GM18508 (cell line): ENCODE measurements around the gene DOLPP1.

Experiments used
- ATAC-seq: cut with Tn5 transposase; IDR thresholded peaks from one replicate; pipeline ENCODE4 v1.9.1; 2021; ENCODE audit warnings: moderate number of reproducible peaks; ENCODE audit not compliant: insufficient read depth, unreplicated experiment

DOLPP1 gene

GRCh38 chr9:129063061-129063460 lies 17.9 kb upstream of the DOLPP1 start:
- ATAC-seq, result no peak

- ATAC-seq, result no peak
These were observed 16.4 kb upstream of the DOLPP1 start for GRCh38 chr9:129064499-129064908.

DNA sequence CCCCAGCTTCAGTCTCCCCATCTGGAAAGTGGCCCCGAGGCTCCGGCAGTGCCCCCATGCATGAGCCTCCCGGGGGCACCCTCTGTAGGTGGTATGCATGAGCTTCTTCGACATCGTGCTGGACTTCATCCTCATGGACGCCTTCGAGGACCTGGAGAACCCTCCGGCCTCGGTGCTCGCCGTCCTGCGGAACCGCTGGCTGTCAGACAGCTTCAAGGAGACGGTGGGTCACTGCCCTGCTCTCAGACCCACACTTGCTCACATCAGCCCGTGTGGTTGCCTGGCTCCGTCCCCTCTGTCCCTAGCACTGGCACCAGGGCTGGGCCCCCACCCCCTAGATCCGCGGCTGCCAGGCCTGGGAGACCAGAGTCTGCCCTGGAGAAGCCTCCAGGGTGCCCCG lies 12.8 kb upstream of the DOLPP1 start:
- ATAC-seq, result no peak

DNA sequence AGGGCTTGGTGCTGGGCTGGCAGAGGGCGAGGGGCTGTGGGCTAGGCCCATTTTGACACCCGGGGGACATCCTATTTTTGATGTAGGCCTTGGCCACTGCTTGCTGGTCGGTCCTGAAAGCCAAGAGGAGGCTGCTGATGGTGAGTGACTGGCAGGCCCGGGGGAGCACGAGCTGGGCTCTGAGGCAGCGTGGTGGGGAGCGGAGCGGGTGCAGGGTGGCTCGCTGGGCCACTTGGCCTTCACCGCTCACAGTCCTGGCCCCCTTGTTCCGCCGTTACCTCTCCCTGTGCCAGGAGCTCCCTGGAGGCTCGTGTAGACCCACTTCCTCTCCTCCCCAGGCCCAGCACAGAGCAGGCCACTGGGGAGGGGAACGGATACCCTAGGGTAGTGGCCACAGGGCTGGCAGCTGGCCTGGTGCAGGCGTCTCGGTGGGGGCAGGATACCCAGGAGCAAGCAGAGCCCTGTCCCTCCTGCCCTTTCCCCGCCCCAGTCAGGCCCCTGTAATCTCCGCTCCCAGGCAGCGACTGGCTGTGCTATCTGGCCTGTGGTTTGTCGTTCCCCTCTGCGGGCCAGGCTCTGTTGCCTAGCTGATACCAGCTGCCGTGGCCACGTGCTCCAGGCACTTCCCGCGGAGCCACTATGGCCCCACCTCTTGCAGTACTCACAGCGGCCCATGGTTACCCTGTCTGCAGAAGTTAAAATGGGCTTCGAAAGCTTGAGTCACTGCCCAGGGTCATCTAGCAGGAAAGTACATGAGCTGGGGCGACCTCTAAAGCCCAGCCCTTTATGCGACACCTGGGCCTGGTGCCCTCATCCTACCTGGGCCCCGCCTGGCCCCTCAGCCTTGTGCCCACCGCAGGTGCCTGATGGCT lies 11.7 kb upstream of the DOLPP1 start:
- no peak for ATAC-seq

DNA sequence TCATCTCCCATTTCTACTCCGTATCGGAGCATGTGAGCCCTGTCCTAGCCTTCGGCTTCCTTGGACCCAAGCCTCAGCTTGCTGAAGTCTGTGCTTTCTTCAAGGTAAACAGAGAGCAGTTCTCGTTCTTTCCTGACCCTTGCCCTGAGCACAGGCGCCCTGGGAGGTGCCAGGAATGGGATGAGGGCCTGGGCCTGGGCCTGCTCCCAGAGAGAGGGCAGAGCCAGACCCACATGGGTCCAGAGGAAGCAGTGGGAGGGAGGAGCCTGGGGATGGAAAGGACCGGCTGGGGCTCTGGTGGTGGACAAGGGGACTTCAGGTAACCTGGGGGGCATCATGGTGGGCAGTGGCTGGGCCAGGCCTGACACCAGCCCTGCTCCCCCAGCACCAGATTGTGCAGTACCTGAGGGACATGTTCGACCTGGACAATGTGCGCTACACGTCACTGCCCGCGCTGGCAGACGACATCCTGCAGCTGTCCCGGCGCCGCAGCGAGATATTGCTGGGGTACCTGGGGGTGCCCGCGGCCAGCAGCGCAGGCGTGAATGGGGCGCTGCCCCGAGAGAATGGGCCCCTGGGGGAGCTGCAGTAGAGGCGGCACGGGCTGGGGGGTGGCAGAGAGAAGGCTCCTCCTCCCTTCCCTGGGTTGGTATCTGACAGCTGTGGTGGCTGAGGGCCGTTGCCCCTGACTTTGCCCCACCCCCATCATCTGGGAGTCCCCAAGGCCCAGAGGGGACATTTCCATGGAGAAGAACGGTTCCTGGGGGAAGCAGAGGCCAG lies 10.9 kb upstream of the DOLPP1 start:
- no peak for ATAC-seq

GRCh38 chr9:129070696-129071525 lies 10.0 kb upstream of the DOLPP1 start:
- no peak for ATAC-seq

DNA sequence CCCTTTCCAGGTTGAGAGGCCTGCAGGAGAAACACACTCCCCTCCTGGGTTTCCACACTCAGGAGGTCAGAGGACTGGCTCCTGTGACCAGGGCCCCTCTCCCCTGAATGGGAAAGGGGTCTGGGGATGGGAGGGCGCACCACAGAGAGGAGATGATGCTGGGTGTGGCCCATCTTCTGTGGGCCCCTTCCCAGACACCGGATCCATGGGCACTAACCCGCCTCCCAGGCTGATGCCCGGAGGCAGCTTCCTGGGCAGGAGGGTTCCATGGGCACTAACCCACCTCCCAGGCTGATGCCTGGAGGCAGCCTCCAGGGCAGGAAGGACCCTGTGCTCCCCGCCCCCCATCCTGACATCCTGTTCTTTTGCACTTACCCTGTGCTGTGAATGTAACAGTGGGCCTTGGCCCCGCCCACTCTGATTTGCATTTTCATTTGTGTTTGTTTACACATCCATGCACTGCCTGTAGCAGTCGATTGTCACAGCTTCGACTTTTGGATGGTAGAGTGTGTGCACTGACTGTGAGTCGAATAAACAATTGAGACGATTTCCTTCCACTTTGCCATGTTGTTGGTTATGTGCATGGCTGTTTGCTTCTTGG lies 9.3 kb upstream of the DOLPP1 start:
- ATAC-seq, result no peak

DNA sequence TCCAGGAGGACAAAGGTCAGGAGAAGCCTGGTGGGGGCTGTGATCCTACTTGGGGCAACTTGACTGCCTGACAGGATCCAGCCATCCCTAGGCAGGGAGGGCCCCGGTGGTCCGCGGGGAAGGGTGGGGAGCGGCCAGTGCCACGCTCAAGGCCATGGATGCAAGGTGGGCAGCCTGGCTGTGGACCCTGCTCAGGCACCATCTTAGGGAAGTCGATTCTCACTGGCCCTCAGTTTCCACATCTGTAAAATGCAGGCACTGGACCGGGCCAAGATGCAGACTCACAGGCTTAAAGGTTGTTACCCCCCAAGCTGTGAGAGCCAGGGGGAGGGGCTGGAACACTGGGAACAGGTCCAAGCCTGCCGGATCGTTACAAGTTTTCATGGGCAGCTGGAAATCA lies 8.7 kb upstream of the DOLPP1 start:
- no peak for ATAC-seq

- no peak for ATAC-seq
These were observed 7.5 kb upstream of the DOLPP1 start for GRCh38 chr9:129073404-129073803.

DNA sequence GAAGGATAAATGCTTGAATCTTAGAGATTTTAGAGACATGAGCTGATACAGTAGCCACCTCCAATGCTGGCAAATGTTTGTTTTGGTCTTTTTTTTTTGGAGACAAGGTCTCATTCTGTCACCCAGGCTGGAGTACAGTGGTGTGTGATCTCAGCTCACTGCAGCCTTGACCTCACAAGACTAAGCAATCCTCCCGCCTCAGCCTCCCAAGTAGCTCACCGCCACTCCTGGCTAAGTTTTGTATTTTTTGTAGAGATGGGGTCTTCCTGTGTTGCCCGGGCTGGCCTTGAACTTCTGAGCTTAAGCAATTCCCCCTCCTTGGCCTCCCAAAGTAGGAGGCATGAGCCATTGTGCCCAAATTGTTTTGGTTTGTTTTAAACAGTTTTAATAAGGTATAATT lies 6.8 kb upstream of the DOLPP1 start:
- no peak for ATAC-seq

DNA sequence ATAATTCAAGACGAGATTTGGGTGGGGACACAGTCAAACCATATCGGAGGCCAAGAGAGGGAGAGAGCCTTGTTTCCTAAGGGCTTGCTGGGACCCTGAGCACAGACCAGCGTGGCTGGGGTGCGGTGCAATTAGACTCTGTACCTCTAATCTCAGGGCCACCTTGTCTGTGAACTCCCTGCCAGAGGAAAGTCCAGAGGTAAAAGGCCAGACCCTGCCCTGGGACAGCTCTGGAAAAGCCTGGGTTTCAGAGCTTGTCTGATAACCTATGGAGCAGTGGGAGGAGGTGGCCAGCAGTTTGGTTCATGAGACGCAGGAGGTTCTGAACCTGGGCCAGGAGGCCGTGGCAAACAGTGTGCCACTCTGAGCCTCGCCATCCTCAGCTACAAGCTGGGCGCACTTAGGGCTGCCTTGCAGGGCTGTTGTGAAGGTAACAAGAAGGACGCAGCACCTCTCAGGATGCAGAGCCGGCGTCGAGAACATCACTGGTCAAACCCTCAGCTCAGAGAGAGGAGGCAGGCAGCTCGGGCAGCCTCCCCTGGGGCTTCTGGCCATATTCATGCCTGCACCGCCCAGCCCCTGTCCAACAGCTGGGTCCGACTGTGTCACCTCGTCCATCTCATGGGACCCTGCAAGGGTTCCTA lies 4.8 kb upstream of the DOLPP1 start:
- ATAC-seq, result no peak

DNA sequence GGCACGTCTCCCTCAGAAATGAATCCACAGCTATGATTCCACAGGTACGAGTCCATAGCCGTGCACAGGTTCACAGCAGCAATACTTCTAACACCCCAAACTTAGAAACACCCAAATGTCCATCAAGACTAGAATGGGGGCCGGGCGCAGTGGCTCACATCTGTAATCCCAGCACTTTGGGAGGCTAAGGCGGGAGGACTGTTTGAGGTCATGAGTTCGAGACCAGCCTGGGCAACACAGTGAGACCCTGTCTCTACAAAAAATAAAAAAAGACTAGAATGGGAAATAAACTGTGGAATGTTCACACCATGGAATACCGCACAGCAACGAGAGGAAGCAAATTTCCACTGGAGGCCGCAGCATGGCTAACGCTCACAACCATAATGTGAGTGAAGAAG lies 4.3 kb upstream of the DOLPP1 start:
- no peak for ATAC-seq

GRCh38 chr9:129077236-129077635 lies 3.7 kb upstream of the DOLPP1 start:
- no peak for ATAC-seq

GRCh38 chr9:129078691-129079503 lies 2.0 kb upstream of the DOLPP1 start:
- ATAC-seq, result no peak

DNA sequence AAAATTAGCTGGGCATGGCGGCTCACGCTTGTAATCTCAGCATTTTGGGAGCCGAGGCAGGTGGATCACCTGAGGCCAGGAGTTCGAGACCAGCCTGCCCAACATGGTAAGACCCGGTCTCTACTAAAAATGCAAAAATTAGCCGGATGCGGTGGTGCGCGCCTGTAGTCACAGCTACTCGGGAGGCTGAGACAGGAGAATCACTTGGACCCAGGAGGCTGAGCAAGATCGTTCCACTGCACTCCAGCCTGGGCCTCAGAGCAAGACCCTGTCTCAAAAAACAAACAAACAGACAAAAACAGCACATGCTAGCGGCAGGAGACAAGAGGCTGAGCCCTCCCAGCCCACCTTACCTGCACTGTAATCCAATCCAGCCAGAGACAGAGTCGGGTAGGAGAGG lies 1.1 kb upstream of the DOLPP1 start:
- no peak for ATAC-seq

DNA sequence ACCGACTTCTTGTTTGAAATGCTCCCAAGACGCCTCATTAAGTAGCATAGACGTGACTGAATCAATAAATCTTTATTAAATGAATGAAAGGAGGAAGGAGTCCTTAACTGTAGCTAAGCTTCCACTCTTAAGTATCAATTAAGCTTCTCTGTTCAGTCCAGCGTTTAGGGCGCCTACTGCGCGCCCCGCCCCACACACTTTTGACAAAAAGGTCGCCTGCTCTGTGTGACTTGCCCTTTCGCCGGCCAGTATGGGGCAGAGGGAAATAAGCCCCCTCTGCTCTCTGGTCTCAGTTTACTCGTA lies 662 bp upstream of the DOLPP1 start:
- ATAC-seq, result no peak

DNA sequence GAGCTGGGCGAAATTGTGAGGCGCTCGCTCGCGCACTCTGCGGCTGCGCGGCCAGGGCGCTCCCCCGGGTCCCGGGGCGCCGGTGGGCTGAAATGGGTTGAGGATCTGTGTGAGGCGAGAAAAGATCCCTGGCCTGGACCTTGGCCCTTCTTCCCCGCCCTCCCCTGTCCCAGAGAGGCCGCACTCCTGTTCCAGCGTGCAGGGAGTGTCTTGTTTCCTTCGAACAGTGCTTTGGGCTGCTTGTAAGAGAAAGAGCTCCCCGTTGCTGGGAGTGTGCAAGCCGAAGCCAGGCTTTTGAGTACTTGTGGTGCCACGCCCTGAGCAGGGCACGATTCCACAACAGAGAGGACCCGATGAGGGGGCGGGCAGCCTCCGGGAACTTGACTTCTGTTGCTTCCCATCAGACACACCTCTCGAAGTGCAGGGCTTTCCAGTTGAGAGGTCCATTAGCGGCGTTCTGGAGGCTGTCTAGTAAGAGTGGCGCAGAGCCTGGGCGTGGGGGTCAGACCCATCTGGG lies 535 bp downstream of the DOLPP1 start:
- no peak for ATAC-seq

DNA sequence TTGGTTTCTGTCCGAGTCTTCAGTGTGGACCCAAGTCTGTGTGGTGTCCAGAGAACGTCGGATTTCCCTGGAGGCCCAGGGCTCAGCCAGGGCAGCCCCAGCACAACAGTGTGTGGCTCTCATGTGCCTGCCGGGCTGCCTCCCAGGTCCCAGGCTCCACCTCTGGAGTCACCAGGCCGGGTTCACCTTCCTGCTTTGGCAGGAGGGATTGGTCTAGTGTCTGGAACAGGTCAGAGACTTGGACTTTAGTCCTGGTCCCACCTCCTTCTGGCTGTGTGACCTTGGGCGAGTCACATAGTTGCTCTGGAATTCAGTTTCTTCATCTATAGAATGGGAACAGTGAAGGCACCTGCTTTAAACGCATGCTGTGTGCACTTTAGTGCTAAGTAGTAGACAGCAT lies 3.2 kb downstream of the DOLPP1 start:
- no peak for ATAC-seq

GRCh38 chr9:129089246-129089645 lies 8.3 kb downstream of the DOLPP1 start:
- no peak for ATAC-seq
